Neural progenitor cell (in vitro differentiated cells): ENCODE measurements around the gene TNFSF11.

ENCODE experiments used
- EZH2phosphoT487 ChIP-seq: fragments of 200-600 bp; sonication (generic); IDR thresholded peaks from 2 replicates; pipeline ENCODE4 v1.6.1; 2017; ENCODE audit warnings: antibody characterized with exemption
- TF ChIP-seq, protein P1 (sequence below): fragments of 200-600 bp; sonication (generic); IDR thresholded peaks from 2 replicates; pipeline ENCODE4 v1.5.1; 2017; ENCODE audit warnings: antibody characterized with exemption, mild to moderate bottlenecking

DNA sequence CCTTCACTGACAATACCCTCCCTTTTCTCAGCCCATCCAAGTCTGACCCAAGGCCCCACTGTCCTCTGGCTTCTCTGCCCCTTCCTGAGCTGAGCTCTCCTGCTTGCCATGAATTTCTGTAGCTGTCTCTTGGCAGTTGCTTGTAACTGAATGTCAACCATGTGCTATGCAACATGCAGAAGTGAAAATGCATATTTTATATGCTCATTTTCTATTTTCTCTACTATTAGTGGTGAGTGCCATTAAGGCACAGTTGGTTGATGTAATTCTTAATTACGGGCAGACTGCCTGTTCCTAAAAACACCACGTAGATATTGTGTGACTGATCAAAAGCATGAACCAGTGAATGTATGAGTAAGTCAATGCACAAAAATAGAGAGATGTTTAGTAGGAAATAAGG is 29.6 kb downstream of the TNFSF11 start:
- TF ChIP-seq, protein P1, sequence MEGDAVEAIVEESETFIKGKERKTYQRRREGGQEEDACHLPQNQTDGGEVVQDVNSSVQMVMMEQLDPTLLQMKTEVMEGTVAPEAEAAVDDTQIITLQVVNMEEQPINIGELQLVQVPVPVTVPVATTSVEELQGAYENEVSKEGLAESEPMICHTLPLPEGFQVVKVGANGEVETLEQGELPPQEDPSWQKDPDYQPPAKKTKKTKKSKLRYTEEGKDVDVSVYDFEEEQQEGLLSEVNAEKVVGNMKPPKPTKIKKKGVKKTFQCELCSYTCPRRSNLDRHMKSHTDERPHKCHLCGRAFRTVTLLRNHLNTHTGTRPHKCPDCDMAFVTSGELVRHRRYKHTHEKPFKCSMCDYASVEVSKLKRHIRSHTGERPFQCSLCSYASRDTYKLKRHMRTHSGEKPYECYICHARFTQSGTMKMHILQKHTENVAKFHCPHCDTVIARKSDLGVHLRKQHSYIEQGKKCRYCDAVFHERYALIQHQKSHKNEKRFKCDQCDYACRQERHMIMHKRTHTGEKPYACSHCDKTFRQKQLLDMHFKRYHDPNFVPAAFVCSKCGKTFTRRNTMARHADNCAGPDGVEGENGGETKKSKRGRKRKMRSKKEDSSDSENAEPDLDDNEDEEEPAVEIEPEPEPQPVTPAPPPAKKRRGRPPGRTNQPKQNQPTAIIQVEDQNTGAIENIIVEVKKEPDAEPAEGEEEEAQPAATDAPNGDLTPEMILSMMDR, result no peak
- TF ChIP-seq EZH2phosphoT487, result no peak
